ENCODE data around the gene RAB40C. TPM values are rescaled to one million over a fixed set of nuclear protein-coding genes. Genes with fewer than 3 reads are reported as not detected.

RAB40C gene
- total and polyA plus RNA-seq, 2 donors from 2014 or later = 18.1 to 24.0 TPM

GRCh38 chr16:548586-548985, 41.3 kb upstream of the RAB40C start:
- FAIRE-seq (no peak), DNase-seq (no peak)
- Histone ChIP-seq H3K27ac (ENCODE audit: low read depth in 2 of 2, low read length in 2 of 2) (no peak overlapping the region), H3K4me3 (ENCODE audit: low read length in 3 of 3) (no peak overlapping the region), H3K27me3 (ENCODE audit: control insufficient read depth, insufficient read depth, low read length) (no peaks in the 10 kb centered on the region), H3K4me1 (ENCODE audit: control insufficient read depth in 2 of 3, insufficient read depth in 2 of 3, low read depth in 1 of 3, low read length in 3 of 3) (peaks cover 0 to 3% (median 0%) of the 10 kb centered on the region in 3 donors), H3K9me3 (ENCODE audit: control insufficient read depth in 2 of 3, insufficient read depth in 1 of 3, low read length in 3 of 3) (no peaks in the 10 kb centered on the region), H3K9ac (ENCODE audit: low read length in 3 of 3) (no peak overlapping the region), H3K36me3 (ENCODE audit: control insufficient read depth in 2 of 3, insufficient read depth in 3 of 3, low read length in 3 of 3) (peaks cover 0 to 2% (median 0%) of the 10 kb centered on the region in 3 donors)
- no peak for TF ChIP-seq CTCF (IDR thresholded peaks at IDR 0.05; ENCODE audit: borderline replicate concordance, extremely low read depth, insufficient read depth)
- intact Hi-C loops (cut with DNase I) = no loop called here

DNA sequence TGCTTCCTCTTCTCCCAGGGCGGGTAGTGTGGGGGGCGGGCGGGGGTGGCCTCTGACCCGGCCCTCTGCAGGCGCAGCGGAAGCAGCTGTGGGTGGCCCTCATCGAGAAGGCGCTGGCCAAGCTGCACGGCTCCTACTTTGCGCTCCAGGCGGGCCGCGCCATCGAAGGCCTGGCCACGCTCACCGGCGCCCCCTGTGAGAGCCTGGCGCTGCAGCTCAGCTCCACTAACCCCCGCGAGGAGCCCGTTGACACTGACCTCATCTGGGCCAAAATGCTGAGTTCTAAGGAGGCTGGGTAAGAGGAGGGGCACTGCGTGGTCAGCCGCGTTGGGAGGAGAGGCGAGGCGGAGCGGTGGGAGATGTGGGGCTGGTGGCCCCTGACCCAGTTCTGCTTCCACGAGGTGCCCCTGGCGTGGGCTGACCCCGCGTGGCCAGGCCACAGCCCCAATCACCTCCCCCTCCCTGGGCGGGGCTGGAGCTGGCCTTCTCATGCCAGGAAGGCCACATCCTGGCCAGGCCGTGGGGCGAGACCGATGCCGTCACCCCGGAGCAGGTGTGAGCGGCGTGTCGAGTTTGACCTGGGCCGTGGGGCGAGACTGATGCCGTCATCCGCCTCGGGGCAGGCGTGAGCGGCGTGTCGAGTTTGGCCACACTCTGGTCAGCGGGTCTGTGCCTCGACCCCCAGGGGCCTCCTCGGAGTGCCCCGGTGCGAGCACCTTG, 40.2 kb upstream of the RAB40C start:
- H3K9me3 ChIP-seq (ENCODE audit: control insufficient read depth in 2 of 3, insufficient read depth in 1 of 3, low read length in 3 of 3) = no peaks in the 10 kb centered on the region
- no peak for TF ChIP-seq CTCF (IDR thresholded peaks at IDR 0.05; ENCODE audit: borderline replicate concordance, extremely low read depth, insufficient read depth)
- no peak overlapping the region for H3K4me3 ChIP-seq (ENCODE audit: low read length in 3 of 3)
- no peak overlapping the region for H3K9ac ChIP-seq (ENCODE audit: low read length in 3 of 3)
- H3K27me3 ChIP-seq (ENCODE audit: control insufficient read depth, insufficient read depth, low read length) = no peaks in the 10 kb centered on the region
- H3K27ac ChIP-seq (ENCODE audit: low read depth in 2 of 2, low read length in 2 of 2) = no peak overlapping the region
- DNase-seq (no peak), FAIRE-seq (no peak)
- H3K36me3 ChIP-seq (ENCODE audit: control insufficient read depth in 2 of 3, insufficient read depth in 3 of 3, low read length in 3 of 3) = peaks cover 0 to 2% (median 0%) of the 10 kb centered on the region in 3 donors
- no peaks in the 10 kb centered on the region for H3K4me1 ChIP-seq (ENCODE audit: control insufficient read depth in 2 of 3, insufficient read depth in 2 of 3, low read depth in 1 of 3, low read length in 3 of 3)
- intact Hi-C loops (cut with DNase I) = no loop called here

DNA sequence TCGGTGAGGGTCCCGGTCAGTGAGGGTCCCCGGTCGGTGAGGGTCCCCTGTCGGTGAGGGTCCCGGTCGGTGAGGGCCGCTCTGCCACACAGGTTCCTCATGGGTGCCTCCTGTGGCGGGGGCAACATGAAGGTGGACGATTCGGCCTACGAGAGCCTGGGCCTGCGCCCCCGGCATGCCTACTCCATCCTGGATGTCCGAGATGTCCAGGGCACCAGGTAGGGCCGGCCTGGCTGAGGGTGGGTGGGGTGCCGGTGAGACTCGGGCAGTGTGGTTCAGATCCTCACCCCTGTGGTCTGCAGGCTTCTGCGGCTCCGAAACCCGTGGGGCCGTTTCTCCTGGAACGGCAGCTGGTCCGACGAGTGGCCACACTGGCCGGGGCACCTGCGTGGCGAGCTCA, 38.7 kb upstream of the RAB40C start:
- FAIRE-seq (no peak), DNase-seq (no peak)
- TF ChIP-seq CTCF (IDR thresholded peaks at IDR 0.05; ENCODE audit: borderline replicate concordance, extremely low read depth, insufficient read depth) = no peak
- Histone ChIP-seq H3K9ac (ENCODE audit: low read length in 3 of 3) (no peak overlapping the region), H3K27me3 (ENCODE audit: control insufficient read depth, insufficient read depth, low read length) (no peaks in the 10 kb centered on the region), H3K4me1 (ENCODE audit: control insufficient read depth in 2 of 3, insufficient read depth in 2 of 3, low read depth in 1 of 3, low read length in 3 of 3) (no peaks in the 10 kb centered on the region), H3K9me3 (ENCODE audit: control insufficient read depth in 2 of 3, insufficient read depth in 1 of 3, low read length in 3 of 3) (no peaks in the 10 kb centered on the region), H3K4me3 (ENCODE audit: low read length in 3 of 3) (no peak overlapping the region), H3K27ac (ENCODE audit: low read depth in 2 of 2, low read length in 2 of 2) (no peak overlapping the region), H3K36me3 (ENCODE audit: control insufficient read depth in 2 of 3, insufficient read depth in 3 of 3, low read length in 3 of 3) (peaks cover 0 to 2% (median 0%) of the 10 kb centered on the region in 3 donors)
- intact Hi-C loops (cut with DNase I) = no loop called here

All from kidney (tissue), 14 donors.